Measurements from ENCODE around the gene TMEM255B.

Gene TMEM255B

GRCh38 chr13:113862191-113862930 is 103.3 kb downstream of the TMEM255B start:
- DNase-seq (ENCODE audit: low read depth): no peak

GRCh38 chr13:113862931-113863523 is 104.0 kb downstream of the TMEM255B start:
- DNase-seq (ENCODE audit: low read depth): no peak

GRCh38 chr13:113863524-113864272 is 104.7 kb downstream of the TMEM255B start, which contains the start of gene GAS6:
Gene GAS6, minus strand, starts transcription at chr13:113864076. Its CDS starts 156 bp downstream, at chr13:113863920.
- DNase-seq (ENCODE audit: low read depth): no peak

- no peak for DNase-seq (ENCODE audit: low read depth)
Observed at GRCh38 chr13:113864273-113864890, 105.4 kb downstream of the TMEM255B start.

- DNase-seq (ENCODE audit: low read depth): no peak
Observed at GRCh38 chr13:113865427-113865826, 106.4 kb downstream of the TMEM255B start.

All from stimulated activated CD8-positive, alpha-beta memory T cell treated with anti-CD3 and anti-CD28 coated beads, Interleukin-15, amount 100 ng/mL, for 24 hours (primary cell).